Measurements from ENCODE around the gene SYTL4. TPM values are rescaled to one million over a fixed set of nuclear protein-coding genes. Genes with fewer than 3 reads are reported as not detected.

The SYTL4 gene
- total and polyA plus RNA-seq, 2 experiments from 2014 or later = 0.28 TPM; not detected in 1

GRCh38 chrX:100719139-100719538 is 12.8 kb downstream of the SYTL4 start:
- H3K9me2 ChIP-seq (ENCODE audit: insufficient read depth) = no peaks in the 10 kb centered on the region
- H3K27ac ChIP-seq (ENCODE audit: low read depth) = no peak overlapping the region
- TF ChIP-seq EZH2 (IDR thresholded peaks at IDR 0.05; ENCODE audit: low read depth, unreplicated experiment) (no peak), ZNF114 (CRISPR knock-in tag; IDR thresholded peaks at IDR 0.05) (no peak), NANOG (IDR thresholded peaks at IDR 0.05; ENCODE audit: borderline replicate concordance) (no peak), JUNB (IDR thresholded peaks at IDR 0.05; ENCODE audit: unreplicated experiment) (no peak), POLR2AphosphoS5 (IDR thresholded peaks at IDR 0.05; ENCODE audit: low read depth) (no peak), EZH2phosphoT487 (IDR thresholded peaks at IDR 0.05; ENCODE audit: unreplicated experiment) (no peak), STAT1 (IDR thresholded peaks at IDR 0.05; ENCODE audit: unreplicated experiment) (no peak), ZNF331 (CRISPR knock-in tag; IDR thresholded peaks at IDR 0.05; ENCODE audit: low read depth) (no peak)
- TF ChIP-seq, protein P1, sequence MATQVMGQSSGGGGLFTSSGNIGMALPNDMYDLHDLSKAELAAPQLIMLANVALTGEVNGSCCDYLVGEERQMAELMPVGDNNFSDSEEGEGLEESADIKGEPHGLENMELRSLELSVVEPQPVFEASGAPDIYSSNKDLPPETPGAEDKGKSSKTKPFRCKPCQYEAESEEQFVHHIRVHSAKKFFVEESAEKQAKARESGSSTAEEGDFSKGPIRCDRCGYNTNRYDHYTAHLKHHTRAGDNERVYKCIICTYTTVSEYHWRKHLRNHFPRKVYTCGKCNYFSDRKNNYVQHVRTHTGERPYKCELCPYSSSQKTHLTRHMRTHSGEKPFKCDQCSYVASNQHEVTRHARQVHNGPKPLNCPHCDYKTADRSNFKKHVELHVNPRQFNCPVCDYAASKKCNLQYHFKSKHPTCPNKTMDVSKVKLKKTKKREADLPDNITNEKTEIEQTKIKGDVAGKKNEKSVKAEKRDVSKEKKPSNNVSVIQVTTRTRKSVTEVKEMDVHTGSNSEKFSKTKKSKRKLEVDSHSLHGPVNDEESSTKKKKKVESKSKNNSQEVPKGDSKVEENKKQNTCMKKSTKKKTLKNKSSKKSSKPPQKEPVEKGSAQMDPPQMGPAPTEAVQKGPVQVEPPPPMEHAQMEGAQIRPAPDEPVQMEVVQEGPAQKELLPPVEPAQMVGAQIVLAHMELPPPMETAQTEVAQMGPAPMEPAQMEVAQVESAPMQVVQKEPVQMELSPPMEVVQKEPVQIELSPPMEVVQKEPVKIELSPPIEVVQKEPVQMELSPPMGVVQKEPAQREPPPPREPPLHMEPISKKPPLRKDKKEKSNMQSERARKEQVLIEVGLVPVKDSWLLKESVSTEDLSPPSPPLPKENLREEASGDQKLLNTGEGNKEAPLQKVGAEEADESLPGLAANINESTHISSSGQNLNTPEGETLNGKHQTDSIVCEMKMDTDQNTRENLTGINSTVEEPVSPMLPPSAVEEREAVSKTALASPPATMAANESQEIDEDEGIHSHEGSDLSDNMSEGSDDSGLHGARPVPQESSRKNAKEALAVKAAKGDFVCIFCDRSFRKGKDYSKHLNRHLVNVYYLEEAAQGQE (IDR thresholded peaks at IDR 0.05; ENCODE audit: unreplicated experiment) = no peak
- H3F3A ChIP-seq (replicated peaks; ENCODE audit: low read depth) = no peaks in the 10 kb centered on the region
- H3K27me3 ChIP-seq (ENCODE audit: insufficient read depth) = no peaks in the 10 kb centered on the region
- H3K4me1 ChIP-seq (ENCODE audit: insufficient read depth) = no peaks in the 10 kb centered on the region
- H2AFZ ChIP-seq = no peak overlapping the region
- Mint-ChIP-seq H3K27me3 (ENCODE audit: insufficient read depth, low read depth, poor library complexity) (no peaks in the 10 kb centered on the region), H3K4me3 (no peak overlapping the region), H3K4me1 (no peaks in the 10 kb centered on the region), H3K9me3 (peaks cover 10% of the 10 kb centered on the region), H3K36me3 (ENCODE audit: low read depth) (peaks cover 4% of the 10 kb centered on the region; the same call in 2 of the 3 replicates), H3K27ac (no peak overlapping the region)
- no peak overlapping the region for H3K4me2 ChIP-seq
- ATAC-seq (no peak), DNase-seq (ENCODE audit: low spot score) (no peak)
- no peaks in the 10 kb centered on the region for H3K36me3 ChIP-seq (ENCODE audit: insufficient read depth)
- no peaks in the 10 kb centered on the region for H4K20me1 ChIP-seq (replicated peaks; ENCODE audit: insufficient read depth)
- no peaks in the 10 kb centered on the region for H3K79me2 ChIP-seq (replicated peaks; ENCODE audit: insufficient read depth)
- no peak overlapping the region for H3K4me3 ChIP-seq

- Mint-ChIP-seq H3K9me3 (no peaks in the 10 kb centered on the region), H3K36me3 (ENCODE audit: low read depth) (no peaks in the 10 kb centered on the region; the same call in 2 of the 3 replicates)
- H3K4me2 ChIP-seq = no peak overlapping the region
- TF ChIP-seq, protein P1 (IDR thresholded peaks at IDR 0.05; ENCODE audit: unreplicated experiment) = no peak
- TF ChIP-seq STAT1 (IDR thresholded peaks at IDR 0.05; ENCODE audit: unreplicated experiment) = no peak
- TF ChIP-seq POLR2AphosphoS5 (IDR thresholded peaks at IDR 0.05; ENCODE audit: low read depth) = no peak
- TF ChIP-seq ZNF331 (CRISPR knock-in tag; IDR thresholded peaks at IDR 0.05; ENCODE audit: low read depth) = no peak
- no peak for TF ChIP-seq JUNB (IDR thresholded peaks at IDR 0.05; ENCODE audit: unreplicated experiment)
- TF ChIP-seq EZH2 (IDR thresholded peaks at IDR 0.05; ENCODE audit: low read depth, unreplicated experiment) = no peak
- no peak for TF ChIP-seq ETS1 (IDR thresholded peaks at IDR 0.05)
- TF ChIP-seq ZNF114 (CRISPR knock-in tag; IDR thresholded peaks at IDR 0.05) = no peak
- no peak for TF ChIP-seq CREB1 (CRISPR knock-in tag; IDR thresholded peaks at IDR 0.05; ENCODE audit: low read depth)
- no peak for TF ChIP-seq CTCF (conservative IDR thresholded peaks at IDR 0.05; ENCODE audit: low read depth in 2 of 2)
Observed at GRCh38 chrX:100717363-100717762, 14.6 kb downstream of the SYTL4 start.

More at GRCh38 chrX:100717363-100717762, 14.6 kb downstream of the SYTL4 start:
- ATAC-seq = no peak
- Histone ChIP-seq H3K36me3 (ENCODE audit: insufficient read depth) (no peaks in the 10 kb centered on the region), H3K79me2 (replicated peaks; ENCODE audit: insufficient read depth) (no peaks in the 10 kb centered on the region), H4K20me1 (replicated peaks; ENCODE audit: insufficient read depth) (no peaks in the 10 kb centered on the region), H2AFZ (no peak overlapping the region), H3K4me3 (no peak overlapping the region), H3K27me3 (ENCODE audit: insufficient read depth) (no peaks in the 10 kb centered on the region), H3K27ac (ENCODE audit: low read depth) (no peak overlapping the region), H3F3A (replicated peaks; ENCODE audit: low read depth) (no peaks in the 10 kb centered on the region), H3K4me1 (ENCODE audit: insufficient read depth) (no peaks in the 10 kb centered on the region), H3K9me2 (ENCODE audit: insufficient read depth) (no peaks in the 10 kb centered on the region)
- Mint-ChIP-seq H3K4me3 (no peak overlapping the region), H3K27me3 (ENCODE audit: insufficient read depth, low read depth, poor library complexity) (no peaks in the 10 kb centered on the region), H3K27ac (no peak overlapping the region), H3K4me1 (no peaks in the 10 kb centered on the region)
- DNase-seq (ENCODE audit: low spot score) = no peak
